GM21360 (cell line): Measurements from ENCODE around the gene GPR137.
A peak's percentile ranks its signal among the peaks of the same experiment; 100 is the strongest.
"Not testable (repeated sequence)": the region's sequence is repeated elsewhere in the genome, so short reads cannot be mapped to it uniquely, and the experiment has no call there.

Experiments
- ATAC-seq: cut with Tn5 transposase; IDR thresholded peaks from one replicate; pipeline ENCODE4 v1.9.1; 2021; ENCODE audit warnings: mild to moderate bottlenecking, moderate library complexity; ENCODE audit not compliant: unreplicated experiment

GPR137 gene

GRCh38 chr11:64316672-64317324 is 31.1 kb downstream of the GPR137 start:
- ATAC-seq, result peak; percentile 22

GRCh38 chr11:64317325-64317960 is 31.8 kb downstream of the GPR137 start, which contains the start of gene TRMT112:
TSS of gene TRMT112 (minus strand) at chr11:64317559. CDS start at chr11:64317526, 33 bp downstream.
- ATAC-seq, result peak; percentile 49

GRCh38 chr11:64317961-64318765 is 32.5 kb downstream of the GPR137 start, which contains the start of gene PRDX5:
TSS of gene PRDX5 (plus strand) at chr11:64318121. CDS start at chr11:64318216, 95 bp downstream.
- peak; percentile 58 for ATAC-seq

GRCh38 chr11:64318766-64319761 is 33.4 kb downstream of the GPR137 start:
- no peak for ATAC-seq

GRCh38 chr11:64320556-64320955 is 34.9 kb downstream of the GPR137 start:
- ATAC-seq, result no peak

- ATAC-seq, result no peak
Observed at GRCh38 chr11:64321026-64321425, 35.4 kb downstream of the GPR137 start.

- ATAC-seq, result no peak
Observed at GRCh38 chr11:64321533-64321932, 35.9 kb downstream of the GPR137 start.

GRCh38 chr11:64322925-64323260 is 37.2 kb downstream of the GPR137 start:
- no peak for ATAC-seq

- no peak for ATAC-seq
Observed at GRCh38 chr11:64323373-64323772, 37.7 kb downstream of the GPR137 start.

GRCh38 chr11:64323984-64324383 is 38.3 kb downstream of the GPR137 start:
- ATAC-seq, result not testable (repeated sequence)

GRCh38 chr11:64324692-64325469 is 39.2 kb downstream of the GPR137 start:
- ATAC-seq, result no peak

GRCh38 chr11:64327375-64327774 is 41.7 kb downstream of the GPR137 start:
- no peak for ATAC-seq

- no peak for ATAC-seq
Observed at GRCh38 chr11:64327993-64328392, 42.3 kb downstream of the GPR137 start.

- no peak for ATAC-seq
Observed at GRCh38 chr11:64330888-64331287, 45.2 kb downstream of the GPR137 start.

GRCh38 chr11:64331569-64332371 is 46.1 kb downstream of the GPR137 start:
- ATAC-seq, result no peak

- no peak for ATAC-seq
Observed at GRCh38 chr11:64333556-64333955, 47.9 kb downstream of the GPR137 start.

- peak; percentile 77 for ATAC-seq
Observed at GRCh38 chr11:64334764-64335735, 49.4 kb downstream of the GPR137 start.
